Occipital lobe (tissue), 2 donors: Measurements from ENCODE around the gene GAB1. TPM values are rescaled to one million over a fixed set of nuclear protein-coding genes. Genes with fewer than 3 reads are reported as not detected.
A peak's percentile ranks its signal among the peaks of the same experiment; 100 is the strongest.

ENCODE experiments used
- DNase-seq: peaks from one replicate; lab custom pipeline; 2025; lab: John Stamatoyannopoulos, UW
- total RNA-seq: library from RNA; depleted of rRNA; stranded (reverse); fragments of >200 nt; gene quantifications from one replicate; pipeline ENCODE4 v1.2.3, GENCODE V29; 2014

Gene GAB1
- total RNA-seq, 1 donor from 2014 or later, result 25.9 TPM

DNA sequence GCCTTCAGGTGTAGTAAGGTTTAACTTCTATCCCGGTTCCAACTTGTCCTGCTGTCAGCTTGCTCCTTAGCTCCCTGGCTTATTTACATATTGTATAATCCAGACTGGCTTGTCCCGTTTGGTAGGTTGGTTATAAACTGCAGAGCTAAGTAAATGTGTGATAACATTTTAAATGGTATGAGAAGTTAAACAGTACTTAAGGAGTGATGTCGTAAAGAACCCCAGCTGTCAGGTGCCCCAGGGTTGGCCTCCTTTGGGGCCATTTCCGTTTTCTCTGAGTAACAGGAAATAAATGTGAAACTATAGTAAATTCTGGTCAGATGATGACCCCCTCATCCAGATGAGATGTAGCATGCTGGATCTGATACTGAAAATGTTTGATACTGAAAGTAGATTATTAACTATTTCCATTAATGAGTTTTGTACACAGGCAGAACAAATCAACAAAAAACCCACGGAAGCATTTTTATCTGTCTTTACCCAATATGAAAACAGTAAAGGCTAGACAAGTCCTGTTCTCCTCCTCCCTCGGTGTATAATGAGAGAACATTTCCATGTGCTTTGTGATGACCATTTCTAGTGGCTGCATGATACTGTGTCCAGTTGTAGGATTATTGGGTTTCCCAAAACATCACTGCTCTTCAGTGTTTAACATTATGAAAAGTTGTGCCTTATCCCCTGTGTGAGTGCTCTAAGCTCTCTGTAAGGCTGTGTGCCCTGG, 22.4 kb downstream of the GAB1 start:
- no peak for DNase-seq

- DNase-seq, result no peak
Observed at GRCh38 chr4:143359644-143360193, 23.0 kb downstream of the GAB1 start.

DNA sequence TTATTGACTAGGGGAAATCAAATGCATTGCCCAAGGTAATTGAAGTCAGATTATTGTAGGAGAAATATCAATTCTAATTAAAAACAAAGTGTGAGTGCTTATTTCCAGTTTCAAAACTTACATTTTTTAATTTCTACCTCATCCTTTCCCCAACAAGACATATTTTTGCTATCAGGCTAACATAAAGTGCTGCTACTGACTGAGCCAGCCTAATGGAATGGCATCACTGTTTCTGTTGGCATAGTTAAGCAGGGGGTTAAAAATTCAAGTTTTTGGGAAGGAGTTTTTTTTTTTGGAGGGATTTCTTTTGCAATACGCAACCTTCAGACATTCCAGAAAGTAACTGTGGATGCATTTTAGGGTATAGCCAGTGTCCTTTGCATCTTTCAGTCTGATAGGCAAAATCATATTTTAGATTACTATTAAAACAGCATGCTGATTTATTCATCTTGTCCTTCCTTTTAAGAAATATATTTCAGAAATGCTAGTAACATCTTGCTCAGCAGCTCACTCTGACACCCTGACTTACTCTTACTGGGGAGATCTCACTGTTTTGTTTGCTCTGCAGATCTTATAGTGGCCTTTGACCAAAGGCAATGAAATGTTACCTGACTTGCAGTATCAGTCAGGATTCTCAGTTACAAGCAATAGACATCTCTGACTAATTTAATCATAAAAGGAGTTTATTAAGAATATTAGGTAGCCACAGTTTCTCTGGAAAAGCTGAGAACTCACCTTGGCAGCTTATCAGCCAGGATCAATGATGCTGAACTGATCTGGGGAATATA, 24.4 kb downstream of the GAB1 start:
- no peak for DNase-seq

DNA sequence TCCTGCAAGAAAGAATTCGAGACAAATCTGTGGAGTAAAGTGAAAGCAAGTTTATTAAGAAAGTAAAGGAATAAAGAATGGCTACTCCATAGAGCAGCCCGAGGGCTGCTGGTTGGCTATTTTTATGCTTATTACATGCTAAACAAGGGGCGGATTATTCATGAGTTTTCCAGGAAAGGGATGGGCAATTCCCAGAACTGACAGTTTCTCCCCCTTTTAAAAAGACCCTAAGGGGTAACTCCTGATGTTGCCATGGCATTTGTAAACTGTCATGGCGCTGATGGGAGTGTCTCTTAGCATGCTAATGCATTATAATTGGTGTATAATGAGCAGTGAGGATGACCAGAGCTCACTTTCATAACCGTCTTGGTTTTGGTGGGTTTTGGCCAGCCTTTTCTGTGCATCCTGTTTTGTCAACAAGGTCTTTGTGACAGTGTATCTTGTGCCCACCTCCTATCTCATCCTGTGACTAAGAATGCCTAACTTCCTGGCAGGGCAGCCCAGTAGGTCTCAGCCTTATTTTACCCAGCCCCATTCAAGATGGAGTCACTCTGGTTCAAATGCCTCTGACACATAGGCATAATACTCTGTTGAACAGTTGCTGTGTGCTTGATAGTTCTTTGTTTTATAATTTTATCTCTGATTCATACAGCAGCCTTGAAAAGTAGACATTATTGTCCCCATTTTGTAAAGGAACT, 25.8 kb downstream of the GAB1 start:
- DNase-seq, result no peak

- DNase-seq, result no peak
Observed at GRCh38 chr4:143363332-143363731, 26.7 kb downstream of the GAB1 start.

DNA sequence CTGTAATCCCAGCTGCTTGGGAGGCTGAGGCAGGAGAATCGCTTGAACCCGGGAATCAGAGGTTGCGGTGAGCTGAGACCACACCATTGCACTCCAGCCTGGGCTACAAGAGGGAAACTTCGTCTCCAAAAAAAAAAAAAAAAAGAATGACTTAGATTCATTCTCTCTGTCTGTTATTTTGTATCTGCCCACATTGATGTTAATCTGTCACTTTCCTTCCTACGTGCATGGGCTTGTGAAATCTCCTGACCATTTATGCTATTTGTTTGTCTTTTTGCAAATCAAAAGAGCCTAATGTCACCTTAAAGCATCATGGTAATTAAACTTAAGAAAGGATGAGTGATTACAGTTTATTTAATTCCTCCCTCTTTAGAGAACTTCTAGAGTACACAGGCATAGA, 27.4 kb downstream of the GAB1 start:
- no peak for DNase-seq

DNA sequence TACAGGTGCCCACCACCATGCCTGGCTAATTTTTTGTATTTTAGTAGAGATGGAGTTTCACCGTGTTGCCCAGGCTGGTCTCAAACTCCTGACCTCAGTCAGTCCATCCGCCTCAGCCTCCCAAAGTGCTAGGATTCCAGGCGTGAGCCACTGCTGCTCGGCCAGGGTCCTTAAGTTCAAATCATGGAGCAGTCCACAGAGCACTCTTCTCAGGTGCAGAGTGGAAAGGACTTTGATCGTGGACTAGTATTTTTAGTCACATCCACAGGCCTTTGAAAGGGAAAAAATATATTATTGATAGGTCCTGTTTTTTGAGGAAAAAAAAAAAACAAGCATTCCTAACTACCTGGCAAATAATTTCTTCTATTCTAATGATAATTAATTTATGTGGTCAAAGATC, 31.2 kb downstream of the GAB1 start:
- DNase-seq, result no peak

DNA sequence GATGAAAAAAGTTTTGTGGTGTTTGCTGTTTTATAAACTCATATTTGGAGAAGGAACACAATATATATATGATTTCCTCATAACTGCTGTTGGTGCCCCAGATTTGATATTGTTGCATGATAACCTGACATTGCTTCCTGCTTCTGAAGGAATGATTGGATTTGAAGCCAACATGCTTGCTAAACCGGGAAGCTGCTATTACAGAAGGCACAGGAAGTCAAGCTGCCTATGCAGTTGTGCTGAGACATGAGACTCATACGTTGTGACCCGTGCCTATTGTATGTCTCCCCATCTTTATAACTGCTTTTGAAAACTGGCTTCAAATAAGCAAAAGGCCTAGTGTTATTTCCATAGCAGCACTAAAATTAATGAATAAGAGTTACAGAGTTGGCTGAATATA, 32.9 kb downstream of the GAB1 start:
- no peak for DNase-seq

DNA sequence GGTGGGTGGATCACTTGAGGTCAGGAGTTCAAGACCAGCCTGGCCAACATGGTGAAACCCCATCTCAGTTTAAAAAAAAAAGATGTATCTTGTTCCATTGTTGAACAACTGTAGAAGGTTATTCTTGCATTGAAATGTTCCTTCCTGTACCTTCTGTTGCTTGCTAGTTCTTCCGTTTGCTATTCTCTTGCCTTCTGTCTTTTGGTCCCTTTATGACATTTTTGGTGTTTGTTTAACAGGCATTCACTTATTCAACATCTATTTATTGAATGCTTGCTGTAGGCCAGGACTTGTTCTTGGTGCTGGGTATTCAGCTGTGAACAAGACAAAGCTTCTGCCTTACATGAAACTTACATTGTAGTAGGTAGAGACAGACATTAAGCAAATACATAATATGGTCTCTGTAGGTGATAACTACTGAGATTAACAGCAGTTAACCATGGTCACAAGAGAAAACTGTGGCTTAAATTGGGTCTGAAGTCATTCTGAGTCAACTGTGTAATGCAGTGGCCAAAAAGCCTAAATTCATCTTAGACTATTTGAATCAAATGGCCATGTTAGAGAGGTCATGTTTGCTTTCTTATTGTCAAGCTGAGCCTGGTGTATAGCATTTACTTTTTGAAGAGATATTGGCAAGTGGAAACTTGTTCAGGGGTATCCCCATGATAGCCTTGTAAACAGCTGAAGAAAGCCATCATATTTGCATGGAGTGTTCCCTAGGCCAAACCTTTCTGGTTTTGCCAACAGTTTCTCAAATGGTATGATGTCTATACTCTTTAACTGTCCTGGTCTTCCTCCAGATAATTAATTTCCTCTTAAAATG, 35.6 kb downstream of the GAB1 start:
- DNase-seq, result no peak

- no peak for DNase-seq
Observed at GRCh38 chr4:143374255-143374654, 37.6 kb downstream of the GAB1 start.

- no peak for DNase-seq
Observed at GRCh38 chr4:143374771-143375170, 38.1 kb downstream of the GAB1 start.

- DNase-seq, result peak; percentile 44
Observed at GRCh38 chr4:143375326-143376073, 38.8 kb downstream of the GAB1 start.

- DNase-seq, result no peak
Observed at GRCh38 chr4:143377611-143378099, 41.0 kb downstream of the GAB1 start.

DNA sequence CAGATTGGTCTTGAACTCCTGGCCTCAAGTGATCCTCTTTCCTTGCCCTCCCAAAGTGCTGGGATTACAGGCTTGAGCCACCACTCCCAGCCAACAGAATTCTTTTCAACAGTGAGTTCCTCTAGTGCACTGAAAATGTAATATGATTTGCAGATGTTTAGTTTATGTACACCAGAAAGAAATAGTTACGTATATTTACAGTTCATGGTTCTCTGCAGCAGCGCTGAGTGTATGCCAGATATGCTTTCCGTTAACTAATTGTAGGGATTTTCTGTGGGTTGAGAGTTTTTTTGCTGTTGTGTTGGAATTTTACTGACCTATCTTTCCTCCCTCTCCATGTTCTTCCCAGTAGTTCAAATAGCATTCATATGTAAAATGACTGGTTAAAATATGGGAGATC, 44.0 kb downstream of the GAB1 start:
- DNase-seq, result no peak

GRCh38 chr4:143381189-143382118, 44.8 kb downstream of the GAB1 start:
- DNase-seq, result no peak

- DNase-seq, result no peak
Observed at GRCh38 chr4:143382596-143382995, 45.9 kb downstream of the GAB1 start.

DNA sequence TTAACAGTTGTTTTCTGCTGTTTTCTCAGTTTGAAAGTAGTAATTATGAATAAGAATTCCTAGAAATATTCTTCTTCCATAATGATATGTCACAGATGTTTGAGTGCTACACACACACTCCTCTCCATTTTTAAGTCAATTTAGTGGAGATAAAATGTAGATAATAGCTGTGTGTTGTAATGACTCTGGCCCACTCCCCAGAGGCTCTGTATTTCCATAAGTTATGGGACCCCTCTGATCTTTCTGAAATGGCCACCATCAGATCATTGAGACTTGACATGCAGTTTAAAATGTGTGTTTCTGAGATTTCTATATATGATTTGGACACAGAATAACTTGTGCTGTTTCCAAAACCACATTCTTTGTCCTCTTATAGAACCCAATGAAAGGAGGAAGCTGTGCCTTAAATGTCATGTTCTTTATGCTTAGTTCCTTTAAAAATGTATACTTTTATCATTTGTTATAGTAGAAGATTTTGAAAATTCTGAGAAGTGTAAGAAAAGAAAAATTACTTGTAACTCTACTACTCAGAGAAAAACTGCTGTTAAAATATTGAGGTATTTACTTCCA, 46.4 kb downstream of the GAB1 start:
- DNase-seq, result no peak

- DNase-seq, result no peak
Observed at GRCh38 chr4:143384381-143384994, 47.8 kb downstream of the GAB1 start.
